DOHH2 (cell line): ENCODE results near the gene KLHL40.

ENCODE experiments used
- H3F3A ChIP-seq: fragments of 200-600 bp; sonication (generic), shearing (Covaris generic); 2 replicates; pipeline ENCODE4 v1.6.0; 2016; ENCODE audit warnings: antibody characterized with exemption, mild to moderate bottlenecking; ENCODE audit not compliant: control insufficient read depth, insufficient read depth
- H3K27ac ChIP-seq: fragments of 200-600 bp; sonication (generic); 2 replicates; pipeline ENCODE4 v1.5.1; 2014; ENCODE audit warnings: low read depth, mild to moderate bottlenecking, low read length, moderate library complexity
- H3K27me3 ChIP-seq: fragments of 200-600 bp; sonication (generic); 2 replicates; pipeline ENCODE4 v1.6.1; 2014; ENCODE audit warnings: mild to moderate bottlenecking, low read length, mixed read lengths; ENCODE audit not compliant: control insufficient read depth
- H3K36me3 ChIP-seq: fragments of 200-600 bp; sonication (generic); 2 replicates; pipeline ENCODE4 v1.6.1; 2014; ENCODE audit warnings: mild to moderate bottlenecking, low read length, moderate library complexity, mixed read lengths; ENCODE audit not compliant: control insufficient read depth
- H3K4me1 ChIP-seq: fragments of 200-600 bp; sonication (generic); 2 replicates; pipeline ENCODE4 v1.6.1; 2014; ENCODE audit warnings: mild to moderate bottlenecking, low read length, mixed read lengths; ENCODE audit not compliant: control insufficient read depth
- H3K4me2 ChIP-seq: fragments of 200-600 bp; sonication (generic); 2 replicates; pipeline ENCODE4 v1.6.0; 2014; ENCODE audit warnings: mild to moderate bottlenecking, low read length, moderate library complexity
- H3K4me3 ChIP-seq: fragments of 200-600 bp; sonication (generic); 2 replicates; pipeline ENCODE4 v1.5.1; 2014; ENCODE audit warnings: mild to moderate bottlenecking, low read length, mixed read lengths
- H3K79me2 ChIP-seq: fragments of 200-600 bp; sonication (generic); 2 replicates; pipeline ENCODE4 v1.6.1; 2014; ENCODE audit warnings: mild to moderate bottlenecking, low read length, mixed read lengths; ENCODE audit not compliant: control insufficient read depth
- H3K9me2 ChIP-seq: fragments of 200-600 bp; sonication (generic); replicated peaks from 2 replicates; pipeline ENCODE4 v1.6.1; 2014; ENCODE audit warnings: mild to moderate bottlenecking, low read length, mixed read lengths; ENCODE audit not compliant: control insufficient read depth
- H3K9me3 ChIP-seq: fragments of 200-600 bp; sonication (generic); 2 replicates; pipeline ENCODE4 v1.6.1; 2014; ENCODE audit warnings: antibody characterized with exemption, low read length, mixed read lengths; ENCODE audit not compliant: control insufficient read depth, insufficient read depth
- H4K20me1 ChIP-seq: fragments of 200-600 bp; sonication (generic); 2 replicates; pipeline ENCODE4 v1.6.0; 2014; ENCODE audit warnings: low read depth, mild to moderate bottlenecking, antibody characterized with exemption, low read length, moderate library complexity; ENCODE audit not compliant: control insufficient read depth, insufficient read depth
- CTCF ChIP-seq: fragments of 200-600 bp; sonication (generic); IDR thresholded peaks from one replicate; pipeline ENCODE4 v1.5.1; 2014; ENCODE audit warnings: antibody characterized with exemption, mild to moderate bottlenecking, low read depth, low read length; ENCODE audit not compliant: poor library complexity, severe bottlenecking
- EZH2phosphoT487 ChIP-seq: fragments of 200-600 bp; sonication (generic); IDR thresholded peaks from 2 replicates; pipeline ENCODE4 v1.6.1; 2017; ENCODE audit warnings: borderline replicate concordance, mild to moderate bottlenecking, antibody characterized with exemption, low read length, moderate library complexity, mixed read lengths

The KLHL40 gene

GRCh38 chr3:42673082-42673481 is 12.3 kb upstream of the KLHL40 start:
- Histone ChIP-seq H3K4me1 (no peaks in the 10 kb centered on the region), H3K27ac (no peak overlapping the region), H3F3A (no peaks in the 10 kb centered on the region), H3K4me2 (no peak overlapping the region), H3K36me3 (no peaks in the 10 kb centered on the region), H4K20me1 (no peaks in the 10 kb centered on the region), H3K9me2 (no peaks in the 10 kb centered on the region; the same call in 1 of the 2 replicates), H3K27me3 (no peaks in the 10 kb centered on the region), H3K9me3 (no peaks in the 10 kb centered on the region; the same call in 1 of the 2 replicates), H3K4me3 (no peak overlapping the region), H3K79me2 (no peaks in the 10 kb centered on the region)
- no peak for TF ChIP-seq CTCF
- no peak for TF ChIP-seq EZH2phosphoT487

- Histone ChIP-seq H3K9me2 (no peaks in the 10 kb centered on the region; the same call in 1 of the 2 replicates), H3K27ac (no peak overlapping the region), H3F3A (no peaks in the 10 kb centered on the region), H3K4me3 (no peak overlapping the region), H4K20me1 (no peaks in the 10 kb centered on the region), H3K27me3 (peaks cover 1% of the 10 kb centered on the region; the same call in 1 of the 2 replicates), H3K36me3 (no peaks in the 10 kb centered on the region), H3K9me3 (no peaks in the 10 kb centered on the region; the same call in 1 of the 2 replicates), H3K4me2 (no peak overlapping the region), H3K4me1 (no peaks in the 10 kb centered on the region), H3K79me2 (no peaks in the 10 kb centered on the region)
- no peak for TF ChIP-seq EZH2phosphoT487
These were observed 11.2 kb upstream of the KLHL40 start for GRCh38 chr3:42674146-42674545.

- Histone ChIP-seq H3K79me2 (no peaks in the 10 kb centered on the region), H4K20me1 (no peaks in the 10 kb centered on the region), H3K9me3 (no peaks in the 10 kb centered on the region; the same call in 1 of the 2 replicates), H3K36me3 (no peaks in the 10 kb centered on the region), H3K27ac (no peak overlapping the region), H3K4me1 (no peaks in the 10 kb centered on the region), H3K9me2 (no peaks in the 10 kb centered on the region; the same call in 1 of the 2 replicates), H3K4me3 (no peak overlapping the region), H3K4me2 (no peak overlapping the region), H3F3A (no peaks in the 10 kb centered on the region), H3K27me3 (peaks cover 8% of the 10 kb centered on the region)
- TF ChIP-seq EZH2phosphoT487 (no peak), CTCF (no peak)
These were observed 9.4 kb upstream of the KLHL40 start for GRCh38 chr3:42675909-42676308.

GRCh38 chr3:42678447-42678846 is 6.9 kb upstream of the KLHL40 start:
- Histone ChIP-seq H3K4me2 (no peak overlapping the region), H3K4me3 (no peak overlapping the region), H3F3A (no peaks in the 10 kb centered on the region), H3K9me2 (no peaks in the 10 kb centered on the region; the same call in 1 of the 2 replicates), H4K20me1 (no peaks in the 10 kb centered on the region), H3K27me3 (peaks cover 10% of the 10 kb centered on the region), H3K4me1 (no peaks in the 10 kb centered on the region), H3K79me2 (no peaks in the 10 kb centered on the region), H3K36me3 (no peaks in the 10 kb centered on the region), H3K27ac (no peak overlapping the region), H3K9me3 (no peaks in the 10 kb centered on the region)
- TF ChIP-seq CTCF (no peak), EZH2phosphoT487 (no peak)
